HUES48 (cell line): ENCODE data around the gene TMEM200B.
"Not testable (repeated sequence)": the region's sequence is repeated elsewhere in the genome, so short reads cannot be mapped to it uniquely, and the experiment has no call there.

Experiments
- H3K27ac ChIP-seq: one replicate; pipeline ENCODE4 v1.7.0; 2013; ENCODE audit warnings: low read depth, low read length, inconsistent platforms
- H3K27me3 ChIP-seq: 2 replicates; pipeline ENCODE4 v1.6.1; 2013; ENCODE audit warnings: mild to moderate bottlenecking, low read length; ENCODE audit not compliant: control insufficient read depth, insufficient read depth
- H3K36me3 ChIP-seq: 2 replicates; pipeline ENCODE4 v1.6.1; 2013; ENCODE audit warnings: low read length; ENCODE audit not compliant: control insufficient read depth, insufficient read depth
- H3K4me1 ChIP-seq: 2 replicates; pipeline ENCODE4 v1.6.1; 2013; ENCODE audit warnings: mild to moderate bottlenecking, low read length; ENCODE audit not compliant: control insufficient read depth, insufficient read depth
- H3K4me3 ChIP-seq: 2 replicates; pipeline ENCODE4 v1.5.1; 2013; ENCODE audit warnings: mild to moderate bottlenecking, low read depth, low read length
- H3K9ac ChIP-seq: 2 replicates; pipeline ENCODE4 v1.6.1; 2013; ENCODE audit warnings: mild to moderate bottlenecking, low read depth, low read length, moderate library complexity
- H3K9me3 ChIP-seq: 2 replicates; pipeline ENCODE4 v1.6.1; 2013; ENCODE audit warnings: low read length; ENCODE audit not compliant: control insufficient read depth, insufficient read depth

TMEM200B gene

DNA sequence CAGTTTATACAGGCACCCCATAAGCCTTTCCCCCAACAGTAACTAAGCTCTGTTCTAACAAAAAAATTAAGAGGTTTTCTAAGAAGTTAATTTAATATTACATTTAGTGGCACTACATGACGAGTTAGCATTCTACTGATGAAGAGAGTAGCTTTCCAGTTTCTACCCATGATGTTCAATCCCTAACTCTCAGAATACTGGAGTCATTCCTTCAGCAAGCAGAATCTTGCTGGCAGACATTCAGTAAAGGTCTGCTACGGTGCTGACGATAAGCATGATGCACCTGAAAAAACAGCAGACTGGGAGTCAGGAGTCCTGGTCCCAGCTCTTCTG, 33.5 kb upstream of the TMEM200B start:
- Histone ChIP-seq H3K4me3 (no peak overlapping the region), H3K27me3 (no peaks in the 10 kb centered on the region), H3K9me3 (no peaks in the 10 kb centered on the region), H3K36me3 (peaks cover 96% of the 10 kb centered on the region), H3K4me1 (peaks cover 6% of the 10 kb centered on the region), H3K9ac (no peak overlapping the region), H3K27ac (peak overlapping the region; percentile 84)

DNA sequence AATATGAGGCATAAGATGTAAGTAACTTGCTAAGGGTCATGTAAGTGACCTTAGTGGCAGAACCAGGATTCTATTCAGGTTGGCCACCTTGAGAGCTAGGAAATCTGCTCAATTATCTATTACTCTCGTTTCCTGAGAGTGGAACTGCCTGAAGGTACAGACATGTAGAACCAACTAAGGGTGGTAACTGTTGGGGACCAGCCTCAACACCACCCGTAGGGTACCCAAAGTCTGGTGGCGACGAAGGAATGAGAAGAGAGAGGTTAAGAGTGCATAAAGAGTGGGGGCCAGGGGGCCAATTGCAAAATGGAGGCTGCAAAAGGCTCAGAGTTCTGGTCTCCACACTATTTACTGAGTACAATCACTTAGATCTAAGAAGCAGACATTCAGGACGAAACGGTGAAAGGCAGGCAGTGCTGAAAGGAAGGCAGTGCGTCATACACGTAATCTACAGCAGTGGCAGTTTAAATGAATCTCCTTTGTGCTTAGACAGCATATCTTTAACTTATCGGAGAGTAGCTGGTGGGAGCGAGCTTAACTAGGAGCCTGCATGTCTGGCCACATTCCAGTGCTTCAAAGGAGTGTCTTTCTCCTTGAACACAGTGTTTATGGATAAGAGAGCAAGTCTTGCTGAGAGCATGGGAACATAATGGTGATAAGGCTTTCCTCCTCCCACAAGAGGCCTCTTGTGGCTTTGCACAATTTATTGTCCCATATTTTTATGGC, 33.0 kb upstream of the TMEM200B start:
- Histone ChIP-seq H3K9ac (no peak overlapping the region), H3K36me3 (peaks cover 96% of the 10 kb centered on the region), H3K9me3 (no peaks in the 10 kb centered on the region), H3K27ac (peak overlapping the region; percentile 84), H3K4me1 (peaks cover under 1% of the 10 kb centered on the region), H3K27me3 (no peaks in the 10 kb centered on the region), H3K4me3 (no peak overlapping the region)

DNA sequence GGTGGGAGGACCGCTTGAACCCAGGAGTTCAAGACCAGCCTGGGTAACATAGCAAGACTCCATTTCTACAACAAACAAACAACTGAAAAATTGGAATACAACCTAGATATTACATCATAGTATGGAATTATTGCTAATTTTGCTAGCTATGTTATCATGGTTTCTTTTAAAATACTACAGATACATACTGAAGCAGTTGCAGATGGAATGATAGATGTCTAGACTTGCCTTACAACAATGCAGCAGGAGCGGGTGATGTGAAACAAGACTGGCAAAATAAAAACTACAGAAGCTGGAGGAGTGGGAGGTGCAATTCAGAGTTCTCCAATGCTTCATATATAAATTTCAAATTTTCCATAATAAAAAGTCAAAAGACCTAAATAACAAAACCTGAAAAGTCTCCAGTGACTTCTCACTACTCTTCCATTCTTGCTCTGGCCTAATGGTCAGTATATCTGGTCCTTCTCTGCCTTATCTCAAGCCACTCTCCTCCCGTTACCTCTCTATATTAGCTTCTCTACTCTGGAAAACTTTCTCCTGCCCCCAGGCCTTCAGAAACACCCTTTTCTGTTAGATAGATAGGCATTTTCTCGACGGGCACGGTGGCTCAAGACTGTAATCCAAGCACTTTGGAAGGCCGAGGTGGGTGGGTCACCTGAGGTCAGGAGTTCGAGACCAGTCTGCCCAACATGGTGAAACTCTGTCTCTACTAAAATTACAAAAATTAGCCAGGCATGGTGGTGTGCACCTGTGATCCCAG, 28.5 kb upstream of the TMEM200B start:
- no peak overlapping the region for H3K9ac ChIP-seq
- H3K36me3 ChIP-seq, result peaks cover 99% of the 10 kb centered on the region

DNA sequence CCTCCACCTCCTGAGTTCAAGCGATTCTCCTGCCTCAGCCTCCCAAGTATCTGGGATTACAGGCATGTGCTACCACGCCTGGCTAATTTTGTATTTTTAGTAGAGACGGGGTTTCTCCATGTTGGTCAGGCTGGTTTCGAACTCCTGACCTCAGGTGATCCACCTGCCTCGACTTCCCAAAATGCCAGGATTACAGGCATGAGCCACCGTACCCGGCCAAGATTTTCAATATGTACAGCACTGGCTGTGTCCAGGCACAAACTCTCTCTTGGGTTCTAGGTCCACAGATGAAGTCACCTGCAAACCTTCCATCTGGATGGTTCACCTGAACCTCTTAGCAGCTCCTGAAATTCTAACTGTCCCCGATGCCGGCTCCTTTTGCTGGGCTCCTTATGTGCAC, 26.6 kb upstream of the TMEM200B start:
- H3K4me1 ChIP-seq, H3K9me3 ChIP-seq, H3K27ac ChIP-seq, H3K27me3 ChIP-seq, H3K9ac ChIP-seq, H3K4me3 ChIP-seq: not testable (repeated sequence)
- H3K36me3 ChIP-seq, result peaks cover 98% of the 10 kb centered on the region

More for the DNA sequence above, 28.5 kb upstream of the TMEM200B start:
- H3K27me3 ChIP-seq, result no peaks in the 10 kb centered on the region
- no peak overlapping the region for H3K27ac ChIP-seq
- no peak overlapping the region for H3K4me3 ChIP-seq
- no peaks in the 10 kb centered on the region for H3K9me3 ChIP-seq
- H3K4me1 ChIP-seq, result no peaks in the 10 kb centered on the region

DNA sequence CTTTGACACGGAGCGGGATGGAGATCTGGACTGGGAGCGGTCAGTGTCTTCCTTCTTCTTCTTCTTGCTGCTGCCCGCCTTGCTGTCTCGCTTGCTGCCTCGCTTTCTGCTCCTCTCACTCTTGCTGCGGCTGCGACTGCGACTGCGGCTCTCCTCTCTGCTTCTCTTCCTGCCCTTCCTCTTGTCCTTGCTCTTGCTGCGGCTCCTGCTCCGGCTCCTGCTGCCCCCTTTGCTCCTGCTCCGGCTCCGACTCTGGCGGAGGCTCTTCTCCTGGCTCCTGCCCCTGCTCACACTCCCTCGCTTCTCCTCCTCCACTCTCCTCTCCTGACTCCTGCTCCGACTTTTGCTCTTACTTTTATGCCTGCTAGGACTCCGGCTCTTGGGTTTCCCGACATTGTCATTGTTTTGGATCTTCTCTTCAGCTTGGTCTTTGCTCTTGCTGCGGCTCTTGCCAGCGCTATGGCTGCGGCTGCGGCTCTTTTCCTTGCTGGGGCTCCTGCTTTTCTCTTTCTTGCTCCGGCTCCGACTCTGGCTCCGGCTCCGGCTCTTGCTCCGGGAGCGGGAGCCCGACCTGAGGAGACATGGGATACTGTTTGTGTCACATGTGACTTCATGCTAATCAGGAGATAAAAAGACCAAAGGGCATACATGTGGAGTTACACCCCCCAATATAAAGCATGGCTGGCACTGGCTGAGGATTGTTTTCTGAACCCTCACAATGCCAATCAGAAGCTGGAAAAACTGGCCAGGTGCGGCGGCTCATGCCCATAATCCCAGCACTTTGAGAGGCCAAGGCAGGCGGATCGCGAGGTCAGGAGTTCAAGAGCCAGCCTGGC, 25.2 kb upstream of the TMEM200B start:
- H3K9me3 ChIP-seq, result no peaks in the 10 kb centered on the region
- H3K27me3 ChIP-seq, result no peaks in the 10 kb centered on the region
- no peaks in the 10 kb centered on the region for H3K4me1 ChIP-seq
- peaks cover 87% of the 10 kb centered on the region for H3K36me3 ChIP-seq
- H3K9ac ChIP-seq, result no peak overlapping the region
- H3K4me3 ChIP-seq, result no peak overlapping the region
- H3K27ac ChIP-seq, result no peak overlapping the region

DNA sequence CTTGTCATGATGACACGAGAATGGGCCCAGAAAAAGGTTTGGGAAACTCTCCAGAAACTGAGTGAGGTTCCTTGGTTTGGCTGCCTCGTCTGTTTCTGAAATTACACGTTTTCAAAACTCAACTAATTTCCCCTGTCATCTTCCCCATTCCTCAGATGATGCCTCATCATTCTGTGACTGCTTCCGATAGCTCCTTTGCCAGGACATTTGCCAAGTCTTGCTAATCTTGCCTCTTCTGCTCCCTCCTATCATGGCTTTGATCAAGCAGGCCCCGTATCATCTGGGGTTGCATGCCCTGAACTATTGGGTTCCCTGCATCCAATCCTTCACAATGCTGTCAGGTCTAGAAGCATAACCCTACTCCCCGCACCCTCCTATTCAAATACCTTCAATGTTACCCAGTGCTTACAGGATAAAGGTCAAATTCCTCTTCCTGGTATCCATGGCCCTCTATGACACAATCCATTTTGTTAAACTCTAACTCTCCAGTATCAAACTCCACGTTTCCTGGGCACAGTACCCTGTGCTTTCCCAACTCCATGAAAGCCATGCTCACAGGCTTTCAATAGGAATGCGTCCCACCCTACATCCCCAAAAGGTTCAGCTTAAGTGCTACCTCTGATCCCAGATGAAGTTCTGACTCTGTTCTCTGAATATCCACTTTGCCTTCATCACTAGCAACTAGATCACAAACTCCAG, 22.2 kb upstream of the TMEM200B start:
- no peak overlapping the region for H3K4me3 ChIP-seq
- no peaks in the 10 kb centered on the region for H3K27me3 ChIP-seq
- no peak overlapping the region for H3K9ac ChIP-seq
- H3K9me3 ChIP-seq, result no peaks in the 10 kb centered on the region
- H3K36me3 ChIP-seq, result peaks cover 61% of the 10 kb centered on the region
- H3K27ac ChIP-seq, result no peak overlapping the region
- no peaks in the 10 kb centered on the region for H3K4me1 ChIP-seq

DNA sequence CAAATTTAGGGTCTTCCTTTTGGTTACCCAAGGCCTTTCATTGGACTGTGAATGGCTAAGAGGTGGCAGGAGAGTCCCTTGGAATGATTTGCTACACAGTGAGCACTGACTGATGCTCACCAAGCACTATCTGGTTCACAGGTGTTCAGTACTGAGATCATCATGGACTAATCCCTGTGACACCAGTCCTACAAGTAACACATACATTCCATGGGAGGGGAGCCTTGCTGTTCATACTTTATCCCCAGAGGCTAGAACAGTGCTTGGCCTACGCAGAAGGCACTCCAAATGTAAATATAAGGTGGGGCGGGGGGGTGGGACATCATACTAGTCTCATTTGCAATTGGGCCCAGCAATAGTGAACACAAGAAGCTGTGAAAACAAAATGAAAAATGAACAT, 20.5 kb upstream of the TMEM200B start:
- Histone ChIP-seq H3K9me3 (no peaks in the 10 kb centered on the region), H3K4me3 (no peak overlapping the region), H3K27ac (no peak overlapping the region), H3K36me3 (peaks cover 45% of the 10 kb centered on the region), H3K9ac (no peak overlapping the region), H3K4me1 (no peaks in the 10 kb centered on the region), H3K27me3 (no peaks in the 10 kb centered on the region)

DNA sequence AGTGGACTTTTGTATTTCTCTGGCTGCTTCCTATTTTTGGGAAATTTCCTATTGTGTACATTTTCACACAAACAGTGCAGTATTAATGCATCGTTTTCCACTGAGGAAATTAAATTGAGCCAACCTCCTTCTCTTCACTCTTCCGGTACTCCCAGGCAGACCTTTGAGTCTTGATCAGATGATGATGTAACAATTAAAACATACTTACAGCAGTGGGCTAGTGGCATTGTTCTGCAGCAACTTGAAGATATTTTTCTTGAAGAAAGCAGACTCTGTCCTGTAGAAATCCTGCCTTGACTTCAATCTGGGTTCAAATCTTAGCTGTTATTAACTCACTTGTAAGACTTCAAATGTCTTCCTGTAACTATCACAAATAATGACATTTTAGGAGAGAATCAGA, 19.0 kb upstream of the TMEM200B start:
- Histone ChIP-seq H3K4me3 (no peak overlapping the region), H3K4me1 (no peaks in the 10 kb centered on the region), H3K9ac (no peak overlapping the region), H3K36me3 (peaks cover 30% of the 10 kb centered on the region), H3K9me3 (no peaks in the 10 kb centered on the region), H3K27ac (no peak overlapping the region), H3K27me3 (no peaks in the 10 kb centered on the region)

DNA sequence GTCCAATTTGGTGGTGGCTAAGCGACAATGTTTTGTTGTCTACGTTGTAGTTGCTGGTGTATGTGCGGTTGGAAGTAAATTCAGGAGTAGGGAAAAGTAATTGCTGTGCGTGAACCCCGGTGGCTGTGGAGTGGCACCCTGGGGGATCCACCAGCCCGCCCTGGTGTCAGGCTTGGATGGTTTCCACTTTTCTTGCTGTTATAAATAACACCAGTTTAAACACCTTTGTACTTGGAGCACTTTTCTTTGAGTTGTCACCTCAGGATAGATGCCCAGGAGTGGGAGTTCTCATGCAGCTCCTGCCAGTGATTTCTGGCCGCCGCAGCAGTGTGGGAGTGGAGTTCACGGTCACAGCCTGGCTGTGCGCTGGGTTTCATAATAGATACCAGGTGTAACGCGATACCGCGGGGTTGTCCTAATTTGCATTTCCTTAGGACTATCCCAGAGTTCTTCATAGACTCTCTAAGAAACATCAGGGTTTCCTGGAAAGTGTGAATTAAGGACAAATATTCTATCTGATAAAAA, 12.8 kb upstream of the TMEM200B start:
- Histone ChIP-seq H3K36me3 (no peaks in the 10 kb centered on the region), H3K27ac (no peak overlapping the region), H3K4me3 (no peak overlapping the region), H3K9ac (no peak overlapping the region), H3K9me3 (no peaks in the 10 kb centered on the region), H3K27me3 (no peaks in the 10 kb centered on the region), H3K4me1 (peaks cover 3% of the 10 kb centered on the region; the same call in 1 of the 2 replicates)

DNA sequence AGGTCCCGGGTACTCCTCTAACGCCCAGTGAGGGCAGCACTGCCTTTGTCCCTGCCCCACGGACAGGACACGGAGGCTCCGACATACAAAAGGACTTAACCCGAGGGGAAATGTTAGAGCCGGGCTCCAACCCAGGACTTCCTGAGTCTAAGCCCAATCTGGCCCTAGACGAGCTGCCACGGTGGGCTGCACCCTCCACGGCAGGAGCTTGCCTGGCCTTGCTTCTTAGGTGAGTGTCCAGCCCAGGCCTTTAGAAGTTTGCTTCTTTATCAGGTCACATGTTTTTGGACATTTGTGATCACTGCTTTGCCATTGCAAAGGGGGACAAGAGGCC, 11.0 kb upstream of the TMEM200B start:
- Histone ChIP-seq H3K27me3 (no peaks in the 10 kb centered on the region), H3K9ac (no peak overlapping the region), H3K9me3 (no peaks in the 10 kb centered on the region), H3K27ac (no peak overlapping the region), H3K4me3 (no peak overlapping the region), H3K36me3 (no peaks in the 10 kb centered on the region), H3K4me1 (peaks cover 3% of the 10 kb centered on the region; the same call in 1 of the 2 replicates)
